Vagina (tissue), 2 donors: ENCODE data around the gene KCNIP4. TPM values are rescaled to one million over a fixed set of nuclear protein-coding genes. Genes with fewer than 3 reads are reported as not detected.

ENCODE experiments used
- DNase-seq, 2 donors: peaks; one replicate each; pipeline ENCODE4 v3.0.0-alpha.2; 2017; ENCODE audit errors: extremely low spot score in 2 of 2
- H3K27ac ChIP-seq: fragments of 200-600 bp; sonication (generic); one replicate; pipeline ENCODE4 v1.5.1; 2019
- H3K27me3 ChIP-seq: fragments of 200-600 bp; sonication (generic); one replicate; pipeline ENCODE4 v1.5.1; 2019
- H3K36me3 ChIP-seq, 2 donors: fragments of 200-600 bp; sonication (generic); one replicate each; pipeline ENCODE4 v1.5.1; 2017 to 2019
- H3K4me1 ChIP-seq: fragments of 200-600 bp; sonication (generic); one replicate; pipeline ENCODE4 v1.5.1; 2019
- H3K4me3 ChIP-seq, 2 donors: fragments of 200-600 bp; sonication (generic); 1 replicate in 1 of 2; 2 replicates in 1 of 2; pipeline ENCODE4 v1.5.1; 2016 to 2019
- H3K9me3 ChIP-seq: fragments of 200-600 bp; sonication (generic); one replicate; pipeline ENCODE4 v1.5.1; 2019
- POLR2A ChIP-seq, 2 donors: fragments of 450-650 bp; IDR thresholded peaks; one replicate each; pipeline ENCODE4 v1.6.1; 2017; ENCODE audit warnings: antibody characterized with exemption in 2 of 2, mild to moderate bottlenecking in 2 of 2, moderate library complexity in 2 of 2
- POLR2AphosphoS5 ChIP-seq, 2 donors: sonication (generic); formaldehyde crosslinking; IDR thresholded peaks; one replicate each; pipeline ENCODE4 v1.9.0; 2017; ENCODE audit warnings: antibody characterized with exemption in 2 of 2, mild to moderate bottlenecking in 2 of 2, low read depth in 1 of 2; ENCODE audit not compliant: insufficient read depth in 1 of 2
- intact Hi-C: fragments of 100-400 bp; cut with DNase I; formaldehyde crosslinking; loops from one replicate; pipeline ENCODE4 v1.15.1; 2023
- total RNA-seq: library from RNA; depleted of rRNA; stranded (reverse); fragments of >200 nt; gene quantifications from one replicate; pipeline ENCODE4 v1.2.3, GENCODE V29; 2016
- TF ChIP-seq, protein P1 (sequence below), 3 experiments: fragments of 450-650 bp in 2 of 3; fragments of 200-600 bp in 1 of 3; sonication (generic) in 1 of 3; IDR thresholded peaks; one replicate each; pipeline ENCODE4 v1.5.1; 2017 to 2019; ENCODE audit warnings: antibody characterized with exemption in 3 of 3, mild to moderate bottlenecking in 2 of 3, moderate library complexity in 2 of 3

The KCNIP4 gene
- total RNA-seq, 1 donor from 2014 or later: not detected

DNA sequence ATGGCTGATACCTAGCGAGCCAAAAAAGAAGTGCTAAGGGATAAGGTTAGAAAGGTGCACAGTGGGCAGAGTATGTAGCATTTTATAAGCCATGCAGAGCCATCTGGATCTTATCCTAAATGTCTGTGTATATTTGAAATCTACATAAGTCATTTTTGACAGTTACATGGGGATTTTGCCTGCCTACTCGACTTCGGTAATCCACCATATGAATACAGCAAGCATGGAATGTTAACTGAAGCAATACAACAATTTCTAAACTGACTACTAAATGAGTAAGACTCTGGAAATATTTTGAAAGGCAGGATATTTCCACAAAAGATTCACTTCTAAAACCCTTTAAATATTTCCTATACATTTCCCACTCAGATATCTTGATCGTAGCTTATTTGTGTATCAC, 122.5 kb downstream of the KCNIP4 start:
- Histone ChIP-seq H3K27ac (no peak overlapping the region), H3K27me3 (no peaks in the 10 kb centered on the region), H3K36me3 (no peaks in the 10 kb centered on the region), H3K4me3 (no peak overlapping the region), H3K4me1 (no peaks in the 10 kb centered on the region), H3K9me3 (no peaks in the 10 kb centered on the region)
- TF ChIP-seq, protein P1, sequence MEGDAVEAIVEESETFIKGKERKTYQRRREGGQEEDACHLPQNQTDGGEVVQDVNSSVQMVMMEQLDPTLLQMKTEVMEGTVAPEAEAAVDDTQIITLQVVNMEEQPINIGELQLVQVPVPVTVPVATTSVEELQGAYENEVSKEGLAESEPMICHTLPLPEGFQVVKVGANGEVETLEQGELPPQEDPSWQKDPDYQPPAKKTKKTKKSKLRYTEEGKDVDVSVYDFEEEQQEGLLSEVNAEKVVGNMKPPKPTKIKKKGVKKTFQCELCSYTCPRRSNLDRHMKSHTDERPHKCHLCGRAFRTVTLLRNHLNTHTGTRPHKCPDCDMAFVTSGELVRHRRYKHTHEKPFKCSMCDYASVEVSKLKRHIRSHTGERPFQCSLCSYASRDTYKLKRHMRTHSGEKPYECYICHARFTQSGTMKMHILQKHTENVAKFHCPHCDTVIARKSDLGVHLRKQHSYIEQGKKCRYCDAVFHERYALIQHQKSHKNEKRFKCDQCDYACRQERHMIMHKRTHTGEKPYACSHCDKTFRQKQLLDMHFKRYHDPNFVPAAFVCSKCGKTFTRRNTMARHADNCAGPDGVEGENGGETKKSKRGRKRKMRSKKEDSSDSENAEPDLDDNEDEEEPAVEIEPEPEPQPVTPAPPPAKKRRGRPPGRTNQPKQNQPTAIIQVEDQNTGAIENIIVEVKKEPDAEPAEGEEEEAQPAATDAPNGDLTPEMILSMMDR (IDR thresholded peaks at IDR 0.05): no peak
- TF ChIP-seq POLR2A (IDR thresholded peaks at IDR 0.05) (no peak), POLR2AphosphoS5 (IDR thresholded peaks at IDR 0.05; ENCODE audit: insufficient read depth in 1 of 2, low read depth in 1 of 2) (no peak)
- intact Hi-C loops: no loop called here
- DNase-seq: no peak

DNA sequence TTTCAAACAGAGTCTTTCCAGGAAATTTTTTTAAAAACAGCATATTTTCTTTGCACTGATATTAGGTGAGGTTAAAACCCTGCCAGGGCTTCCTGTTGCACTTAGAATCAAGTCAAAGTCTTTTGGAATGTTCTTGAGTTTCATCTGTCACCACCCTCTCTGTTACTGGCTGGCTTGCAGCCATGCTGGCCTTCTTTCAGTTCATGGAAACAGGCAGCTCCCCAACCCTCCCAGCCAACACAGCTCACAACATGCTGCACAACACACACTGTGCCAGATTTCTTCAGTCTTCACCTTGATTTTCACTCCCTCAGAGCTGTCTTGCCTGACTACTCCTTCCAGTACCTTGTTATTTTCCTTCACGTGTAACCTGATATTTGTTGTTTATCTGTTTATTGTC, 129.5 kb downstream of the KCNIP4 start:
- Histone ChIP-seq H3K4me1 (no peaks in the 10 kb centered on the region), H3K36me3 (no peaks in the 10 kb centered on the region), H3K27me3 (no peaks in the 10 kb centered on the region), H3K9me3 (no peaks in the 10 kb centered on the region), H3K27ac (no peak overlapping the region), H3K4me3 (no peak overlapping the region)
- no peak for TF ChIP-seq POLR2AphosphoS5 (IDR thresholded peaks at IDR 0.05; ENCODE audit: insufficient read depth in 1 of 2, low read depth in 1 of 2)
- TF ChIP-seq, protein P1 (IDR thresholded peaks at IDR 0.05): no peak
- no peak for TF ChIP-seq POLR2A (IDR thresholded peaks at IDR 0.05)
- DNase-seq: no peak
- intact Hi-C loops: no loop called here

DNA sequence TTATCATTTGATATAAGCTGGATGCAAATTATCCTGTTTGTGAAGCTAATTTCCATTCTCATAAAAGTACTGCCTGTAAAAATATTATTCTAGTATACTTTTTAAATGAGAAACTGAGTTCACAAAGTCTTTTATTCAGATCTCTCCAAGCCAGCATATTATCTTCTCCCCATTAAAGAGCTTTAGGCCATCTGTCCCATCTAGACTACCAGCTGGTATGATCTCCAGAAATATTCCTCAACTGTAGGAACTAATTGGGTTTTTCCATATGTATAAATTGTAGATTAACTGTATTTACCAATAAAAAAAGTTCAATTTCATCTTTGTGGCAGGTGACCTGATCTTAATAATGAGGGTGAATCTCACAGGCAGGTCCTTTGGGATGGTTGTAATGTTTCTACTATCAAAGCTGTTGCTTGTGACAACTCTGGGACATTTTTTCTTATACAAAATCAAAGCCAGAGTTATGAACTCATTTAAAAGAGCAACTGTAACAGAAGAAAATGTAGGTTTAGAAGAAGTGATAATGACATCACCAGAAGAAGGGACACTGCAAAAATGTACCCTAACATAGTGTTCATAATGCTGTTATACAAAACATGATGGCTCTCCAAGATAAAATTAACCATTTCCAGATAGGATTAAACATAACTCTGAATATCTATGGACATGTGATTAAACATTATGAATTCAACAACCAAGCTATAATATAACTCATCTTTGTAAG, 132.8 kb downstream of the KCNIP4 start:
- TF ChIP-seq POLR2AphosphoS5 (IDR thresholded peaks at IDR 0.05; ENCODE audit: insufficient read depth in 1 of 2, low read depth in 1 of 2) (no peak), POLR2A (IDR thresholded peaks at IDR 0.05) (no peak)
- TF ChIP-seq, protein P1 (IDR thresholded peaks at IDR 0.05): no peak

DNA sequence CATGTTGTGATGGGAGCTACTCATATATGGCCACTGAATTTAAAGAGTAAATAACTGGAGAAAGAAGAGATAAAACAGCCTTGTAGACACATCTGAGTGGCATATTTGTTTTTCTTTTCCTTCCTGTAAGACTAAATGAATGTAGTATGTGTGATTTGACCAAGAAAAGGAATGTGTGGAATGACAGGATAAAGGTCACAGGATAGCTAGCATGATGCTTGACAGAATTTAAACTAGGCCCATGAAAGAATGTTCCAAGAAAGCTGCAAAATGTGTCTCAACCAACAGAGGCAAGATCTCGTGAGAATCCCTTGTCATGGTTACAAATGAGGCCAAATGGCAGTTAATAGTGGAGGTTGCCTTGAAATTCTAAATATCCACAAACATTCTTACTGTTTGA, 137.0 kb downstream of the KCNIP4 start:
- Histone ChIP-seq H3K4me3 (no peak overlapping the region), H3K27me3 (no peaks in the 10 kb centered on the region), H3K4me1 (no peaks in the 10 kb centered on the region), H3K36me3 (no peaks in the 10 kb centered on the region), H3K27ac (no peak overlapping the region), H3K9me3 (no peaks in the 10 kb centered on the region)
- TF ChIP-seq, protein P1 (IDR thresholded peaks at IDR 0.05): no peak
- TF ChIP-seq POLR2A (IDR thresholded peaks at IDR 0.05) (no peak), POLR2AphosphoS5 (IDR thresholded peaks at IDR 0.05; ENCODE audit: insufficient read depth in 1 of 2, low read depth in 1 of 2) (no peak)
- no peak for DNase-seq
- intact Hi-C loops: no loop called here

More for the DNA sequence above, 132.8 kb downstream of the KCNIP4 start:
- Histone ChIP-seq H3K4me1 (no peaks in the 10 kb centered on the region), H3K27me3 (no peaks in the 10 kb centered on the region), H3K27ac (no peak overlapping the region), H3K36me3 (no peaks in the 10 kb centered on the region), H3K9me3 (no peaks in the 10 kb centered on the region), H3K4me3 (no peak overlapping the region)
- no peak for DNase-seq
- intact Hi-C loops: no loop called here

DNA sequence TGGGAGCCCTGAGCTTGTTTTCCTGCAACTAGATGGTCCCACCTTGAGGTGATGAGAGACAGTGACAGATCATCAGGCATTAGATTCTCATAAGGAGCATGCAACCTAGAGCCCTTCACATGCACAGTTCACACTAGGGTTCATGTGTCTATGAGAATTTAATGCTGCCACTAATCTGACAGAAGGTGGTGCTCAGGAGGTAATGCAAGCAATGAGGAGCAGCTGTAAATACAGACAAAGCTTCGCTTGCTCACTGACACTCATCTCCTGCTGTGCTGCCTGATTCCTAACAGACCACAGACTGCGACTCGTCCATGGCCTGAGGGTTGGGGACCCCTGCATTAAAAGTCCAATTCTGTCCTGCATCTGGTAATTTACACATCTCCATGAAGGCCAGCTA, 141.6 kb downstream of the KCNIP4 start:
- Histone ChIP-seq H3K27me3 (no peaks in the 10 kb centered on the region), H3K4me3 (no peak overlapping the region), H3K36me3 (no peaks in the 10 kb centered on the region), H3K9me3 (no peaks in the 10 kb centered on the region), H3K27ac (no peak overlapping the region), H3K4me1 (no peaks in the 10 kb centered on the region)
- TF ChIP-seq, protein P1 (IDR thresholded peaks at IDR 0.05): no peak
- TF ChIP-seq POLR2AphosphoS5 (IDR thresholded peaks at IDR 0.05; ENCODE audit: insufficient read depth in 1 of 2, low read depth in 1 of 2) (no peak), POLR2A (IDR thresholded peaks at IDR 0.05) (no peak)
- intact Hi-C loops: no loop called here
- no peak for DNase-seq
